GM11168 (cell line): ENCODE data around the gene NOM1.

Experiments used
- in situ Hi-C: fragments of 300-500 bp; cut with MboI; formaldehyde crosslinking; loops from one replicate; pipeline ENCODE4 v1.12.0; 2022; ENCODE audit warnings: low sequenced_read_pairs; ENCODE audit not compliant: unreplicated experiment

NOM1 gene

GRCh38 chr7:157013602-157014549 is 64.4 kb downstream of the NOM1 start:
- in situ Hi-C loops: no loop called here

GRCh38 chr7:157014635-157015555 is 65.4 kb downstream of the NOM1 start:
- in situ Hi-C loops: no loop called here

- in situ Hi-C loops: no loop called here
These were observed 66.5 kb downstream of the NOM1 start for GRCh38 chr7:157016024-157016351.

GRCh38 chr7:157016352-157017041 is 67.0 kb downstream of the NOM1 start:
- in situ Hi-C loops: no loop called here

GRCh38 chr7:157017149-157017548 is 67.6 kb downstream of the NOM1 start:
- in situ Hi-C loops: no loop called here

GRCh38 chr7:157017603-157018327 is 68.3 kb downstream of the NOM1 start:
- in situ Hi-C loops: no loop called here

GRCh38 chr7:157018328-157018996 is 69.0 kb downstream of the NOM1 start:
- in situ Hi-C loops: no loop called here

- in situ Hi-C loops: no loop called here
These were observed 69.6 kb downstream of the NOM1 start for GRCh38 chr7:157018997-157019608.

- in situ Hi-C loops: no loop called here
These were observed 70.4 kb downstream of the NOM1 start for GRCh38 chr7:157019718-157020451.

GRCh38 chr7:157020514-157021070 is 71.1 kb downstream of the NOM1 start:
- in situ Hi-C loops: no loop called here

- in situ Hi-C loops: no loop called here
These were observed 71.8 kb downstream of the NOM1 start for GRCh38 chr7:157021071-157021870.

GRCh38 chr7:157021871-157022680 is 72.6 kb downstream of the NOM1 start:
- in situ Hi-C loops: no loop called here
